ENCODE data around the gene NT5DC2. TPM values are rescaled to one million over a fixed set of nuclear protein-coding genes. Genes with fewer than 3 reads are reported as not detected.

The NT5DC2 gene
- total RNA-seq, 1 donor from 2014 or later: 192 TPM

GRCh38 chr3:52520716-52521487 is 12.8 kb downstream of the NT5DC2 start:
- no peak for TF ChIP-seq CTCF (IDR thresholded peaks at IDR 0.05; ENCODE audit: insufficient read depth, low read length, poor library complexity, severe bottlenecking)
- H3K27me3 ChIP-seq (ENCODE audit: control insufficient read depth, insufficient read depth, low read length): no peaks in the 10 kb centered on the region
- H3K4me3 ChIP-seq (ENCODE audit: low read depth, low read length): no peak overlapping the region
- peaks cover 3% of the 10 kb centered on the region for H3K36me3 ChIP-seq (ENCODE audit: control insufficient read depth, insufficient read depth, low read length)
- DNase-seq (ENCODE audit: low read depth): no peak

GRCh38 chr3:52520141-52520667 is 13.5 kb downstream of the NT5DC2 start:
- H3K27me3 ChIP-seq (ENCODE audit: control insufficient read depth, insufficient read depth, low read length): peaks cover under 1% of the 10 kb centered on the region
- H3K4me3 ChIP-seq (ENCODE audit: low read depth, low read length): no peak overlapping the region
- TF ChIP-seq CTCF (IDR thresholded peaks at IDR 0.05; ENCODE audit: insufficient read depth, low read length, poor library complexity, severe bottlenecking): no peak
- DNase-seq (ENCODE audit: low read depth): no peak
- H3K36me3 ChIP-seq (ENCODE audit: control insufficient read depth, insufficient read depth, low read length): peaks cover 3% of the 10 kb centered on the region

- no peak for TF ChIP-seq CTCF (IDR thresholded peaks at IDR 0.05; ENCODE audit: insufficient read depth, low read length, poor library complexity, severe bottlenecking)
- H3K4me3 ChIP-seq (ENCODE audit: low read depth, low read length): no peak overlapping the region
- H3K36me3 ChIP-seq (ENCODE audit: control insufficient read depth, insufficient read depth, low read length): peaks cover 3% of the 10 kb centered on the region
- no peak for DNase-seq (ENCODE audit: low read depth)
- H3K27me3 ChIP-seq (ENCODE audit: control insufficient read depth, insufficient read depth, low read length): peaks cover 6% of the 10 kb centered on the region
Measured at GRCh38 chr3:52519445-52520140, 14.1 kb downstream of the NT5DC2 start.

- TF ChIP-seq CTCF (IDR thresholded peaks at IDR 0.05; ENCODE audit: insufficient read depth, low read length, poor library complexity, severe bottlenecking): no peak
- H3K36me3 ChIP-seq (ENCODE audit: control insufficient read depth, insufficient read depth, low read length): no peaks in the 10 kb centered on the region
- H3K27me3 ChIP-seq (ENCODE audit: control insufficient read depth, insufficient read depth, low read length): peaks cover 6% of the 10 kb centered on the region
- no peak for DNase-seq (ENCODE audit: low read depth)
- H3K4me3 ChIP-seq (ENCODE audit: low read depth, low read length): no peak overlapping the region
Measured at GRCh38 chr3:52518723-52519444, 14.8 kb downstream of the NT5DC2 start.

- H3K36me3 ChIP-seq (ENCODE audit: control insufficient read depth, insufficient read depth, low read length): no peaks in the 10 kb centered on the region
- no peak for DNase-seq (ENCODE audit: low read depth)
- peaks cover 9% of the 10 kb centered on the region for H3K27me3 ChIP-seq (ENCODE audit: control insufficient read depth, insufficient read depth, low read length)
- no peak overlapping the region for H3K4me3 ChIP-seq (ENCODE audit: low read depth, low read length)
- no peak for TF ChIP-seq CTCF (IDR thresholded peaks at IDR 0.05; ENCODE audit: insufficient read depth, low read length, poor library complexity, severe bottlenecking)
Measured at GRCh38 chr3:52517796-52518722, 15.6 kb downstream of the NT5DC2 start.
